K562 (cell line): ENCODE results near the gene SF3A2. TPM values are rescaled to one million over a fixed set of nuclear protein-coding genes. Genes with fewer than 3 reads are reported as not detected.

ENCODE experiments used
- KDM1A ChIP-seq, 2 experiments: fragments of 450-650 bp; IDR thresholded peaks; 2 replicates each; pipeline ENCODE4 v1.6.1; 2016; ENCODE audit warnings: mild to moderate bottlenecking in 2 of 2
- NR1H2 ChIP-seq: sonication (generic); formaldehyde crosslinking; IDR thresholded peaks from 2 replicates; pipeline ENCODE4 v1.4.0; 2020; ENCODE audit warnings: mild to moderate bottlenecking, missing genetic modification reagents
- RBFOX2 ChIP-seq: fragments of 200-400 bp; formaldehyde crosslinking; IDR thresholded peaks from 2 replicates; pipeline ENCODE4 v1.6.1; 2017; ENCODE audit warnings: low read depth, mild to moderate bottlenecking, low read length, moderate library complexity
- SIN3A ChIP-seq, 2 experiments: fragments of 150-350 bp in 1 of 2; IDR thresholded peaks; 2 replicates each; pipeline ENCODE4 v1.6.1; 2011 to 2016; ENCODE audit warnings: borderline replicate concordance in 2 of 2, low read depth in 2 of 2, low read length in 2 of 2, mild to moderate bottlenecking in 2 of 2, moderate library complexity in 2 of 2; ENCODE audit not compliant: control insufficient read depth in 1 of 2
- TSHZ1 ChIP-seq: fragments of 250-450 bp; sonication (Bioruptor Pico); IDR thresholded peaks from 2 replicates; pipeline ENCODE4 v1.4.0; 2020; ENCODE audit warnings: mild to moderate bottlenecking, moderate library complexity
- ZBTB11 ChIP-seq, 3 experiments: fragments of 200-800 bp in 1 of 3; fragments of 250-450 bp in 1 of 3; fragments of 450-650 bp in 1 of 3; sonication (Bioruptor Pico) in 1 of 3; sonication (Bioruptor generic) in 1 of 3; formaldehyde crosslinking in 1 of 3; IDR thresholded peaks; 2 replicates each; pipeline versions ENCODE4 v1.6.1 to v1.8.0; 2016 to 2022; ENCODE audit warnings: mild to moderate bottlenecking in 2 of 3, missing genetic modification characterization in 2 of 3, missing compliant biosample characterization in 1 of 3, moderate library complexity in 1 of 3
- ZFX ChIP-seq: sonication (generic); formaldehyde crosslinking; IDR thresholded peaks from 2 replicates; pipeline ENCODE4 v1.8.0; 2022; ENCODE audit warnings: mild to moderate bottlenecking, missing genetic modification reagents, moderate library complexity
- ZNF586 ChIP-seq: fragments of 450-650 bp; formaldehyde crosslinking; conservative IDR thresholded peaks from 2 replicates; pipeline ENCODE4 v1.4.0; 2020; ENCODE audit warnings: mild to moderate bottlenecking, moderate library complexity
- ZNF609 ChIP-seq: sonication (generic); formaldehyde crosslinking; IDR thresholded peaks from 2 replicates; pipeline ENCODE4 v1.8.1; 2023; ENCODE audit warnings: missing genetic modification reagents, mild to moderate bottlenecking, borderline replicate concordance
- polyA plus RNA-seq, 8 experiments: library from polyadenylated mRNA; depleted of rRNA in 4 of 8; stranded (reverse) in 5 of 8; unstranded in 3 of 8; fragments of >200 nt; fragmentation: Nextera tagmentation in 2 of 8; fragmentation: Illumina TruSeq in 1 of 8; extraction: Ambion mirVana in 2 of 8; extraction: Trizol in 1 of 8; gene quantifications; 2 replicates each; pipeline versions ENCODE4 v1.2.1 to v1.2.3, GENCODE V29; 2011 to 2014; ENCODE audit warnings: inconsistent platforms in 1 of 8, missing spikeins in 1 of 8
- total RNA-seq, 7 experiments: library from RNA; depleted of rRNA in 6 of 7; stranded (reverse); fragments of >200 nt in 6 of 7; fragmentation: Illumina TruSeq in 2 of 7; extraction: Trizol in 2 of 7; gene quantifications; 2 replicates each; pipeline versions ENCODE4 v1.2.1 to v1.2.3, GENCODE V29; 2011 to 2021; ENCODE audit warnings: low replicate concordance in 1 of 7
- TF ChIP-seq, protein P1 (sequence below): fragments of 250-450 bp; sonication (Bioruptor Pico); IDR thresholded peaks from 2 replicates; pipeline ENCODE4 v1.8.0; 2022; ENCODE audit warnings: inconsistent platforms, mild to moderate bottlenecking, moderate library complexity, borderline replicate concordance

The SF3A2 gene
- total and polyA plus RNA-seq, 9 of the 15 experiments (the other 6 are each of a cell fraction or from before 2014, with no cell fraction given): 0.17 to 194 (median 22.8) TPM

GRCh38 chr19:2237051-2237868 lies 636 bp downstream of the SF3A2 start (continued):
- TF ChIP-seq ZBTB11 (CRISPR knock-in tag; IDR thresholded peaks at IDR 0.05): peak in 1 of 3 experiments; percentile 5; a peak in 1 of 6 replicates
- peak; percentile 85 for TF ChIP-seq RBFOX2
- TF ChIP-seq ZNF586: no peak
- TF ChIP-seq SIN3A (IDR thresholded peaks at IDR 0.05; ENCODE audit: borderline replicate concordance in 2 of 2, control insufficient read depth in 1 of 2, low read depth in 2 of 2, low read length in 2 of 2): peak; percentile 11 to 31; a peak in 2 of 4 replicates
- TF ChIP-seq ZFX (CRISPR knock-in tag): peak; percentile 85
- no peak for TF ChIP-seq TSHZ1
- TF ChIP-seq NR1H2 (CRISPR knock-in tag): 0 out of 2 replicates have a peak, but pooled peaks have one; percentile 68
- TF ChIP-seq, protein P1, sequence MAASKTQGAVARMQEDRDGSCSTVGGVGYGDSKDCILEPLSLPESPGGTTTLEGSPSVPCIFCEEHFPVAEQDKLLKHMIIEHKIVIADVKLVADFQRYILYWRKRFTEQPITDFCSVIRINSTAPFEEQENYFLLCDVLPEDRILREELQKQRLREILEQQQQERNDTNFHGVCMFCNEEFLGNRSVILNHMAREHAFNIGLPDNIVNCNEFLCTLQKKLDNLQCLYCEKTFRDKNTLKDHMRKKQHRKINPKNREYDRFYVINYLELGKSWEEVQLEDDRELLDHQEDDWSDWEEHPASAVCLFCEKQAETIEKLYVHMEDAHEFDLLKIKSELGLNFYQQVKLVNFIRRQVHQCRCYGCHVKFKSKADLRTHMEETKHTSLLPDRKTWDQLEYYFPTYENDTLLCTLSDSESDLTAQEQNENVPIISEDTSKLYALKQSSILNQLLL (CRISPR knock-in tag): no peak
- peak; percentile 59; the same call in 1 of the 2 replicates for TF ChIP-seq ZNF609
- peak in 1 of 2 experiments; percentile 11; a peak in 1 of 4 replicates for TF ChIP-seq KDM1A (IDR thresholded peaks at IDR 0.05)
